ENCODE results near the gene SIGLEC11.
"Not testable (repeated sequence)": the region's sequence is repeated elsewhere in the genome, so short reads cannot be mapped to it uniquely, and the experiment has no call there.

Gene SIGLEC11

GRCh38 chr19:49981603-49982593 is 20.9 kb upstream of the SIGLEC11 start:
- no peak for DNase-seq (ENCODE audit: low read depth)

DNA sequence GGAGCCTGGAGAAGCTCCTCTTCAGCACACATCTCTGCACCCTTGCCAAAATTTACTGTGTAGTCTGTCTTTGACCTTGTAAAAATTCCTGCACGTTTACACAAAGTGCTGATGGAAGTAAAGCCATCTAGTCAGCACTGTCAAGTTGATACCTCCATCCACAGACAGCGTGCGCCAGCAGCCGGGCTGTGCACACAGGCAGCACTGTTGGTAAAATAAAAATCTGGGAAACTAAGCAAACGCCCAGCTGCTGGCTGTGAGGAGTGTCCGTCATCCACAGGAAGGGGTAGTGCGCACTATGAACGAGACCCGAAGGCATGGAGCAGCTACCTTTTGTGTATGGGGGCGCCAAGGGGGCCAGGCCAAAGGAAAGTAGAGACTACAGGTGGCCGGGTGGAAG is 17.4 kb upstream of the SIGLEC11 start:
- DNase-seq (ENCODE audit: low read depth) = no peak

DNA sequence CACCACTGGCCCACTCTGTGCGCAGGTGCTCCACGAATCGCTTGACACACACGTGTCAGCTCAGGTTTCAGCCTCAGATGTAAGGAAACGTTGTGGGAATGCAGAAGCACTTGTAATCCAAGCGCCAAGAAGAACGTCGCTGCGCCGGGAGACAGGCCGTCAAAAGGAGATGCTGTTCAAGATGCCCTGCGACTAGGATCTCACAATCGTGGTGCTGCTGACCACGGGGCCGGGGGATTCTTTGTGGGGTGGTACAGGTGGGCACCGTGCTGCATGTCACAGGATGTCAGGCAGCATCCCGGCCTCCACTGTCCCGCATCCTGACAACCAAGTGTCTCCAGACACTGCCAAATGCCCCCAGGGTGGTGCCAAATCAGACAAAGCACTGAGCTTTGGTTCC is 16.9 kb upstream of the SIGLEC11 start:
- no peak for DNase-seq (ENCODE audit: low read depth)

- no peak for DNase-seq (ENCODE audit: low read depth)
Observed at GRCh38 chr19:49977076-49977475, 16.1 kb upstream of the SIGLEC11 start.

DNA sequence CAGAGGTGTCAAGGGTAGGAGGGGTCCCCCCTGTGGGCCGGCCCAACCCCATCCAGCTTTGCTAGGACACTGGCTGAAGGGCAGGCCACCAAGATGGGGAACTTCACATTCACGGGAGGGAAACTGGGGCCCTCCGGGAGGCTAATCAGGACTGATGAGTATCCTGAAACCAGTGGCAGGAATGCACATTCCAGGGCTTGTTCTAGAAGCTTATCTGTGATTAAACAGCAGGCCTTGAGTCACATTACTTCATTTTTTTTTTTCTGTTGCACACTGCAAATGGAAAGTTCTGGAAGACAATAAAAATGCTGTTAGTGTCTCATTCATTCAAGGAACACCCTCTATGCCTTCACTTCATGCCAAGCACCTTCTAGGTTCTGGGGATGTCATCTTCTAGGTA is 15.5 kb upstream of the SIGLEC11 start:
- DNase-seq (ENCODE audit: low read depth) = no peak

DNA sequence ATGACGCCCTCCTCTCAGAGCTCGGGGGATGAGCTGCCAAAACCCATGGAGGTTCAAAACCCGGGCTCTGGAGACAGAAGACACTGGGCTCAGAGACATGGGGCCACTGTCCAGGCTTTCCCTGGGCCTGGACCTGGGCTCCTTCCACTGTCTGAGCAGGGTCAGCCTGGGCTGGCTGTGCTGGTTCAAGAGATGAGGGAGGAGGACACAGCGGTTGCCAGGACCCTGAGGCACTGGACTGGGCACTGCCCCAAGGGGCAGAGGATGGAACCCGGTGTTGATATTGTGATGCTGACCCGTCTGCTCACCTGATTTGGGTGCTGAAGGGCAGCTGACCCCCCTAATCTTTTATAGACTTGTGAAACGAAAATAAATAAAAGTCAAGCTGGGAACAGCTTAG is 14.1 kb upstream of the SIGLEC11 start:
- DNase-seq (ENCODE audit: low read depth) = no peak

GRCh38 chr19:49973987-49974386 is 13.0 kb upstream of the SIGLEC11 start:
- no peak for DNase-seq (ENCODE audit: low read depth)

DNA sequence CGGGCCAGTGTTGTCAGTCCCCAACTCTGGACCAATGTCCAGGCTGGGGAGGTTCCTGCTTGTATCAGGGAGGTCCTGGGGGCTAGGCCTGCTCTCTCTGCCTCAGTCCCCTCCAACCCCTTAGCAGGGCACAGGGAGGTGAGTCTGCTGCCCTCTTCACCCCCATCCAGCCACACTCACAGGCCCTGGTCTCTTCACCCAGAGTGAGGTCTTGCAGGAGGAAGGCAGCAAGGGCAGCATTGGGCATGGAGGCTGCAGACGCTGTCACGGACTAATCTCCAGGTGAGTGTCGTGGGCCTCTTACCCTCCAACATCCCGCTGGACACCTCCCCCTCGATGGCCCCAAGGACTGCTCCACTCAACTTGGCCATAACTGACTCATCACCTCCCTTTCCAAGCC is 11.9 kb upstream of the SIGLEC11 start:
- no peak for DNase-seq (ENCODE audit: low read depth)

GRCh38 chr19:49971991-49972411 is 11.0 kb upstream of the SIGLEC11 start:
- DNase-seq (ENCODE audit: low read depth) = no peak

DNA sequence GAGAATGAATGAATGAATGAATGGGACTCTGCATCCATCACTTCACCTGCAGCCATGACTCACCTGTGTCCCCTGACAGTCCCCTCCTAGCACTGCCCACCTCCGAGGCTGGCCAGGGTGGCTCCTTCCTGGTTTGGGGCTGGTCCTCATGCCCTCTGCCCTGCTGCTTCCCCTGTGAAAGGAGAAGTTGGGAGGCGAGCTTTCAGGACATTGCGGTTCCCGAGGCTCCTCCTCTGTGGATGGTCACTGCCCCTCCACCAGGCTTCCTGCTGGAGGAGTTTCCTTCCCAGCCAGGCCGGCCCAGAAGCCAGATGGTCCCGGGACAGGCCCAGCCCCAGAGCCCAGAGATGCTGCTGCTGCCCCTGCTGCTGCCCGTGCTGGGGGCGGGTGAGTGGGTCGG is 8.4 kb upstream of the SIGLEC11 start:
- not testable (repeated sequence) for DNase-seq (ENCODE audit: low read depth)

- DNase-seq (ENCODE audit: low read depth) = no peak
Observed at GRCh38 chr19:49968279-49968922, 7.4 kb upstream of the SIGLEC11 start.

DNA sequence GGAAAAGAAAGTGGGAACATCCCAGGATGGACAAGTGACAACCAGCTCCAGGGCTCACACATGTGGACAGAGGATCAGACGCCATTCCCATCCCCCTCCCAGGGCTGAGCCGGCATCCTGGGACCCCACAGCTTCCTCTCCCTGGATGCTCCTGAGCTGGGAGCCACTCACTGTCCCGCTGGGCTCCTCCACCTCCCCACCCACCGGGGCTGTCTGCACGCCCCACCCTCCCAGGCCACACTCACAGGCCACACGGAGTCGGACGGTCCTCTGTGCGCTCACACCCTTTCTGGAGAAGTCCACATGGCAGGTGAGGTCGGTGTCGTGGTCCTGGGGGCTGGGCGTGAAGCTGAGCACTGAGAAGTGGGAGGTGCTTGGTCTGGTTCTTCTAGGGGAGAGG is 1.1 kb downstream of the SIGLEC11 start:
- not testable (repeated sequence) for DNase-seq (ENCODE audit: low read depth)

DNA sequence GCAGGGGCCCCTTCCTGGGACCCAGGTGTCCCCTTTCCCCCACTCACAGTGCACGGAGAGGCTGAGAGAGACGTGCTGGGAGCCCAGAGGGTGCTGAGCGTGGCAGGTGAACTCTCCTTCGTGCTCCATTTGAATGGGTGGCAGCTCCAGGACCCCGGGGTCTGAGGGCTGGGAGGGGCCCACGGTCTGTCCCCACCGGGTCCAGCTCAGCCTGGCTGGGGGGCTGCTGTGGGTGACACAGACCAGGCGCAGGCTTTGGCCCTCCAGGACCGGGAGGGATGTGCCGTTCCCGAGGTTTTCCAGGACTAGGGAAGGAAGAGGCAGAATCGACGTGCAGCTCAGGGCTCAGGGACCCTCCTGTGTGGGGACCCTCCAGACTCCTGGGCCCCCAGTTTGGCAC is 2.4 kb downstream of the SIGLEC11 start:
- DNase-seq (ENCODE audit: low read depth) = not testable (repeated sequence)

DNA sequence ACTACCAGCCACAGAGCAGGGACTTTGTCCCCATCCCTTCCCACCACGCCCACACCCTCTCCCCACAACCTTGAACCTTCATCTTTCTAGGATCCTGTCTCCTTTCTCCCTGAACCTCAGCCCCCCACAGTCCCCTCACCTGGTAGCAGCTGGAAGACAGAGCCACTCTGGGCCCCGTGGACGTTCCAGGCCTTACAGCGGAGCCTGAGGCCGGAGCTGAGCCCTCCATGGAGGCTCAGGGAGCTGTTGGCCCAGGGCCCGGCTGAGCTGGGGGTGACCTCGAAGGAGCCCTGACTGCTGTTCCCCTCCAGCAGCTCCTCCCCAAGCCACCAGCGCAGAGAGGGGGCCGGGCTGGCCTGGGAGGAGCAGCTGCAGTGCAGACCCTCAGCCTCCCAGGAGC is 2.8 kb downstream of the SIGLEC11 start:
- not testable (repeated sequence) for DNase-seq (ENCODE audit: low read depth)

GRCh38 chr19:49957262-49957915 is 3.6 kb downstream of the SIGLEC11 start:
- DNase-seq (ENCODE audit: low read depth) = no peak

GRCh38 chr19:49956115-49956495 is 4.9 kb downstream of the SIGLEC11 start:
- no peak for DNase-seq (ENCODE audit: low read depth)

DNA sequence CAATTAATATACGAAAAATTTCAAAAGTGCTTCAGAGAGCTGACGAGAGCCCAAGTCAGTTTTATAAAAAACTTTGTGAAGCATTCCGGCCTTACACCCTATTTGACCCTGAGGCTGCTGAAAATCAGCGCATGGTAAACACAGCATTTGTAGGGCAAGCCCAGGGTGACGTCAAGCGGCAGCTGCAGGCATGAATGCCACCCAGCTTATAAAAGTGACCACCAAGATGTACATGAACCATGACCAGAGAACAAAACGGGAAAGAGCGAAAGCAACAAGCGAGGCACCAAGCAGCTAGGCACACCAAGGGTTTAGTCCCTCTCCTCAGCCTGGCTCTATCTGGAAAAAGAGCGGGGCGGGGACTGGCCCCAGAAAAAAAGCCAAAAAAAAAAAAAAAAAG is 6.0 kb downstream of the SIGLEC11 start:
- DNase-seq (ENCODE audit: low read depth) = no peak

DNA sequence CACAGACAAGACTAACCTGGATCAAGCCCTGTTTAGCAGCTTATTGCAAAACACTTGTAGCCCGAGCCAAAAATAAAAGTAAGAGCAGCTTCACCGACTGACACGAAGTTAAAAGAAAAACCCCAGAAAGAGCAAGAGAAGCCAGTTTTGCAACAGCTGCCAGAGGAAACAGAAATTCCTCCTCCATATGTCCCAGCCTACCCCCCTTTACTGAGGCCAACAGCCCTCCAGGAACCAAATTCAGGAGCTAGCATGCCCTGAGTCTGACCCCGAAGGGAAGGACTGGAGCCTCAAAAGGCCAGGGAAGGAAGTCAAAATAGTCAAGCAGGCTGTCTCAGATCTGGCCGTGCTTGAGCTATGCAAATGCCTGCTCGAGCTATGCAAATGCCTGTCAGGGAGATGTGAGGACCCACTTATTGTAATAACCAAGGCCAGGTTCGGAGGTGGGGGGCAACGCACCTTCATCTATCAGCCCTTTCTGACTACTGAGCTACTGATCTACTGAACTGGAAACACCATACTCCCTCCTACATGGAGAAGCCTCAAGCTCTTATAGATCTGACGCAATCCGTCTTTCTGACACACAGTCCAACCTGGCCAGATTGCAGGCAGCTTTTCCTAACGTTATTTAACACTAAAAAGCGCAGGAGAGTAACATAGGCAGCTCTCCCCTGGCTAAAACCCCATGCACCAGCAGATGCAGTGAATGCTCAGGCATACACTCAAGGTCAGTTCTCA is 6.7 kb downstream of the SIGLEC11 start:
- DNase-seq (ENCODE audit: low read depth) = no peak

- no peak for DNase-seq (ENCODE audit: low read depth)
Observed at GRCh38 chr19:49953416-49953815, 7.6 kb downstream of the SIGLEC11 start.

DNA sequence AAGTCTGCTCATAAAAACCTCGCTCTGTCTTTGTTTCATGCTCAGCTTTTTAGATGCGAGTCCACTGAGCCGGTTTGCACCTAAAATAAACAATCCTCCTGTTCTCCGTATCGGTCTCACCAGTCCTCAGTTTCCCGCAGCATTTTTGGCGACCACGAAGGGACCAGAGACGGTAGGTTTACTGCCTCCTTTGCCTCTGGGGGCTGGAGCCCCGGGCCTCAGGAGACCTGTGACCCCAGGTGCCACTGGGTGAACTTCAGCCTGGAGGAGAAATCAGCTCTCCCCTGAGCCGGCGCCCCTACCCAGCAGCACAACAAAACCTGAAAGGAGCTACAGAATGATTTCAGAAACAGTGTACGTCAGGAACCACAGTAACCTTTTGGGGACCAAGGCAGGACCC is 8.1 kb downstream of the SIGLEC11 start:
- no peak for DNase-seq (ENCODE audit: low read depth)

DNA sequence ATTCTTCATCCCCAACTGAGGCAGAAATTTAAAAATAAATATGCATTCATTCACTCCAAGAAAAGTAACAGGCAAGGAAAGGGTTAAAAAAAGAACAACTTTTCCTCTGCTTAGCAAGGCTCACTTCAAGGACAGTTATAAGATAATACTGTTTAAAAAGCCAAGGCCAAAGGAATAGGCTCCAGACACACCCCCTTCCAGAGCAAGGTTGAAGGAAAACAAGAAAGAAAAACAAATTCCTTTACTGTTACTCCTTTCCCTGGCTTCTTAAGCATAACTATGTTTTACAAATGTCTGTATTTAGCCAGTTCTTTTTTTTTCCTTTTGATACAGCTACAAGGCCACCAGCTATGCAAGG is 8.5 kb downstream of the SIGLEC11 start:
- no peak for DNase-seq (ENCODE audit: low read depth)

DNA sequence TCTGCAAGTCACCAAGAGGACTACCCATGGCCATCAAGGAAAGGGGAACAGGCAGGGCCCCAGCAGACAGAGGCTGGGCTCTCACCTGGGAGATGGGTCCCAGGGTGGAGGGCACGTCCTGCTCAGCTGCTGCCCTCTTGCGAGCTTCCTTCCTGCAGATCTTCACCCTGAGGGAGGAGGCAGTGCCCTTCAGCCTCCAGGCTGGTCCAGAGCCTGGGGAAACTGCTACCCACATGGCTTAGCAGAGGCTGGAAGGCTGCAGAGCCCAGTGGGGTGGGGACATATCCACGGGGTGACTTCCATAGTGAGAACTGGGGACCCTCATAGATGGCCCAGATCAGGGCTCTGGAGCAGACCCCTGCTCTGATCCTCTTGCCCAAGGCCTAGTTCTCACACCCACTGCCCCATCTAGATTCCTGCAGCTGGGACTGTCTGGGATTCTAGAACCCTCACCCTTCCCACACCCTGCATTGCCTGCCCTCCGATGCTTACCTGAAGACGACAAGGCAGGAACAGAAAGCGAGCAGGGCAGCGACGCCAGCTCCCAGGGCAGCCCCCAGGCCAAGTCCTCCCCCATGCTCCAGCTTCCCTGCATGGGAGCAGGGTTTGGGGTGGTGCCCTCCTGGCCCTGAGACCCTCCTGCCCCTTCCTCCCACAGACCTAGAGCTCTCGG is 9.0 kb downstream of the SIGLEC11 start:
- no peak for DNase-seq (ENCODE audit: low read depth)

All from GM04503 (cell line).